ENCODE measurements around the gene PCARE.

PCARE gene

GRCh38 chr2:29013057-29013780 is 61.1 kb downstream of the PCARE start:
- H3K4me1 ChIP-seq (ENCODE audit: control insufficient read depth in 5 of 5, insufficient read depth in 5 of 5, low read length in 5 of 5), result peaks cover 8 to 42% (median 28%) of the 10 kb centered on the region in 5 donors
- no peaks in the 10 kb centered on the region for H3K9me3 ChIP-seq (ENCODE audit: control insufficient read depth in 5 of 5, low read length in 5 of 5)
- H3K36me3 ChIP-seq (ENCODE audit: control insufficient read depth in 5 of 5, insufficient read depth in 5 of 5, low read length in 5 of 5), result no peaks in the 10 kb centered on the region
- peaks cover 0 to 14% (median 9%) of the 10 kb centered on the region in 5 donors for H3K27me3 ChIP-seq (ENCODE audit: control insufficient read depth in 5 of 5, insufficient read depth in 4 of 5, low read length in 5 of 5)
- no peak overlapping the region for H3K4me3 ChIP-seq (ENCODE audit: low read depth in 1 of 5, low read length in 5 of 5)
- no peak overlapping the region for H3K9ac ChIP-seq (ENCODE audit: low read length in 5 of 5)
- no peak overlapping the region for H3K27ac ChIP-seq (ENCODE audit: low read depth, low read length)

- Histone ChIP-seq H3K9me3 (ENCODE audit: control insufficient read depth in 5 of 5, low read length in 5 of 5) (no peaks in the 10 kb centered on the region), H3K4me3 (ENCODE audit: low read depth in 1 of 5, low read length in 5 of 5) (no peak overlapping the region), H3K27ac (ENCODE audit: low read depth, low read length) (no peak overlapping the region), H3K36me3 (ENCODE audit: control insufficient read depth in 5 of 5, insufficient read depth in 5 of 5, low read length in 5 of 5) (no peaks in the 10 kb centered on the region), H3K4me1 (ENCODE audit: control insufficient read depth in 5 of 5, insufficient read depth in 5 of 5, low read length in 5 of 5) (peaks cover 8 to 42% (median 28%) of the 10 kb centered on the region in 5 donors), H3K9ac (ENCODE audit: low read length in 5 of 5) (no peak overlapping the region), H3K27me3 (ENCODE audit: control insufficient read depth in 5 of 5, insufficient read depth in 4 of 5, low read length in 5 of 5) (peaks cover 0 to 14% (median 9%) of the 10 kb centered on the region in 5 donors)
These were observed 62.1 kb downstream of the PCARE start for GRCh38 chr2:29012211-29012681.

Measured in subcutaneous abdominal adipose tissue (tissue), 5 donors.